Measurements from ENCODE around the gene ATXN1L. TPM values are rescaled to one million over a fixed set of nuclear protein-coding genes. Genes with fewer than 3 reads are reported as not detected.

The ATXN1L gene
- total RNA-seq, 2 donors from 2014 or later = 19.4 to 26.1 TPM

DNA sequence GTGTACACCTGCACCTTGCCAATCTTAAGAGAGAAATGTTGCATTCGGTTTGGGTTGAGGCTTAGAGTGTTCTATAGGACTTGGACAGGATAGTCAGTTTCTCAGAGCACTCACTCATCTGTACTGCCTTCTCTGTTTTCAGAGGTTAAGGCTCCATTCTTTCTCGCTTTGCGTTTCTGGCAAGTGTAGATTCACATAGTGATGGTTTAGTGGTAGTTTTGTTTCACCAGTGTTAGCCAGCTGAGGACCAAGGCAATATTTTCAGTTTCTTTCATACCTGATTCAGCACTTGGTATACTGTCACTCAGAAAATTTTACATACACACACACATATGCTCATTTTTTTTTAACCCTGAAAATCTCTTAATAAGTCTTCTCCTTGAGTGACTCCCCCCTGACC lies 1.3 kb downstream of the ATXN1L start:
- Histone ChIP-seq H3K4me3 (peak overlapping the region; percentile 98), H3K36me3 (no peaks in the 10 kb centered on the region), H3K9ac (ENCODE audit: low read depth in 2 of 2, low read length in 2 of 2) (peak overlapping the region in 1 of 2 donors; percentile 96), H3K27me3 (no peaks in the 10 kb centered on the region), H3K27ac (no peak overlapping the region), H3K9me3 (no peaks in the 10 kb centered on the region), H3K4me1 (peaks cover 4% of the 10 kb centered on the region)
- TF ChIP-seq CTCF (IDR thresholded peaks at IDR 0.05) = no peak
- intact Hi-C loops (cut with DNase I) = no loop called here
- DNase-seq = no peak

DNA sequence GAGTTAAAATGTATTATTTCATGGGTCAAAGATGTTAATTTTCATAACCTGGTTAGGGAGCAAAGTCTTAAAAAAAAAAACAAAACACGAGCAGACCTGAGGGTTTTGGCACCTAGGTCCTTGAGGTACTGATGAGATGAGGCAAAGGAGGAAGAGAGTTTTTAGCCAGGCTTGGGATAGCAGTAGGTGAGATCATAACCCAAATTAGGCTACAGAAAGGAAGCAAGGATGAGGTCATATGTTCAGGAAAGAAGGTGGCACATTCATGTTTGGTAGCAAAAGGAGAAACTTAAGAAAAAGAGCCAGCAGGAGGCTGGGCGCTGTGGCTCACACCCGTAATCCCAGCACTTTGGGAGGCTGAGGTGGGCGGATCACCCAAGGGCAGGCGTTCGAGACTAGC lies 2.8 kb downstream of the ATXN1L start:
- Histone ChIP-seq H3K9me3 (no peaks in the 10 kb centered on the region), H3K36me3 (no peaks in the 10 kb centered on the region), H3K9ac (ENCODE audit: low read depth in 2 of 2, low read length in 2 of 2) (no peak overlapping the region), H3K27me3 (no peaks in the 10 kb centered on the region), H3K27ac (no peak overlapping the region), H3K4me3 (no peak overlapping the region), H3K4me1 (peaks cover 4% of the 10 kb centered on the region)
- no peak for DNase-seq
- no peak for TF ChIP-seq CTCF (IDR thresholded peaks at IDR 0.05)
- intact Hi-C loops (cut with DNase I) = no loop called here

GRCh38 chr16:71851746-71852145 lies 6.0 kb downstream of the ATXN1L start:
- H3K27me3 ChIP-seq = no peaks in the 10 kb centered on the region
- H3K4me1 ChIP-seq = peaks cover 4% of the 10 kb centered on the region
- no peak overlapping the region for H3K4me3 ChIP-seq
- intact Hi-C loops (cut with DNase I) = no loop called here
- no peak for DNase-seq
- no peak overlapping the region for H3K27ac ChIP-seq
- H3K9ac ChIP-seq (ENCODE audit: low read depth in 2 of 2, low read length in 2 of 2) = no peak overlapping the region
- H3K9me3 ChIP-seq = no peaks in the 10 kb centered on the region
- no peaks in the 10 kb centered on the region for H3K36me3 ChIP-seq
- no peak for TF ChIP-seq CTCF (IDR thresholded peaks at IDR 0.05)

DNA sequence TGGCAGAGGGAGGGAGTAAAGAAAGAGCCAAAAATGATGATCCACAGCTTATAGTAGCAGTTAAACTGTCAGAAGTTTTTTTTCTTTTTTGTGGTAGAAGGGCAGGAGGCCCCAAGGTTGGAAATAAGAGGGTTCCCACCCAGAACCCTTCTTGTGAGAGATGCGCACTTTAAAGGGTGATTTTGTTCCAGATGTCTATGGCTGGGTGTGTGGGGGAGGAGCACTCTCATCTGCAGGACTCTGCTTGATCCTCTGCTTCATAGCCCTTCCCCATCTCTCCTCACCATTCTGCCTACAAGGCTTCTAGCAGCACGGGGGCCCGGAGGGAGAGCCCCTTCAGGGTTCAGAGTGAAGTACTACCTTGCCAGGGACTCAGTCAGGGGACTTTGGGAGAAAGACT lies 6.4 kb downstream of the ATXN1L start:
- H3K4me3 ChIP-seq = no peak overlapping the region
- intact Hi-C loops (cut with DNase I) = no loop called here
- H3K9ac ChIP-seq (ENCODE audit: low read depth in 2 of 2, low read length in 2 of 2) = no peak overlapping the region
- no peak for DNase-seq
- no peaks in the 10 kb centered on the region for H3K9me3 ChIP-seq
- TF ChIP-seq CTCF (IDR thresholded peaks at IDR 0.05) = no peak
- H3K36me3 ChIP-seq = no peaks in the 10 kb centered on the region
- no peaks in the 10 kb centered on the region for H3K4me1 ChIP-seq
- H3K27ac ChIP-seq = no peak overlapping the region
- no peaks in the 10 kb centered on the region for H3K27me3 ChIP-seq

DNA sequence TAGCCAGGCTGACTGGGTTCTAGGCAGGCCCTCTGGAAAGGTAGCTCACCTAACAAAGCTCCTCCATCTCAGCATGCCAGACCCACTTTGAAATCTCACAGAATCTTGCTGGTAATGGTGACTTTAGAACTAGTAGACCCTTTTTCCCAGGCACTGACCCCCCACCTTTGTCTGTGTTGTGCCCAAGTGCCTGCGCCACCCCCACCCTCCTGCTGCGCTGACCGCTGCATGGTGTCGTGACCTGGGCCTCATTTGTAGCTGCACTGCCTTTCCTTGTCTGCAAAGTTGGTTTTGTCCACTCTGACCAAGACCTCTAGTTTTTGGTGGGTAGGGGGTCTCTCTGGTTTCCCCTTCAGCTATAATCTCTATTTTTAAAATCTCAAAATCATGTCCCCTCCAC lies 6.8 kb downstream of the ATXN1L start:
- H3K27me3 ChIP-seq = no peaks in the 10 kb centered on the region
- H3K9me3 ChIP-seq = no peaks in the 10 kb centered on the region
- intact Hi-C loops (cut with DNase I) = no loop called here
- no peaks in the 10 kb centered on the region for H3K36me3 ChIP-seq
- H3K4me3 ChIP-seq = no peak overlapping the region
- H3K4me1 ChIP-seq = no peaks in the 10 kb centered on the region
- H3K27ac ChIP-seq = no peak overlapping the region
- no peak for TF ChIP-seq CTCF (IDR thresholded peaks at IDR 0.05)
- no peak overlapping the region for H3K9ac ChIP-seq (ENCODE audit: low read depth in 2 of 2, low read length in 2 of 2)
- DNase-seq = no peak

DNA sequence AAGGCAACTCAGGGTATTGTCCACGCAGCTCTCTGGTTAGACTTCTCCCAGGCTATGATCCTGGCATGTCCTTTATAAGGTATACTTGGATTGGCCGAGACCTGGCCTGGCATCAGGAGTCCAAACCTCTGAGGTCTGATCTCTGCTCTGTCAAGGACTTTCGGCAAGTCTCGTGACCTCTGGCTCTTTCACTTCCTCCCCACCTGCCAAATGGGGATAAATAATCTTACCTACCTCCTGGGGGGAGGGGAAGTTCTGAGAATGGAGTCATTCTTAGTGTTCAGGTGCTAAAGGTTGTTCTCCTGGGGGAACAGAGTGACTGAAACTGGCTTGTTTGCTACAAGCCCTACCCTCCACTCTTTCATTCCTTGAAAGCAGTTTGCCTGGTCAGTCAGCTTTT lies 7.6 kb downstream of the ATXN1L start:
- Histone ChIP-seq H3K9ac (ENCODE audit: low read depth in 2 of 2, low read length in 2 of 2) (no peak overlapping the region), H3K36me3 (no peaks in the 10 kb centered on the region), H3K27me3 (no peaks in the 10 kb centered on the region), H3K4me3 (no peak overlapping the region), H3K4me1 (no peaks in the 10 kb centered on the region), H3K27ac (no peak overlapping the region), H3K9me3 (no peaks in the 10 kb centered on the region)
- TF ChIP-seq CTCF (IDR thresholded peaks at IDR 0.05) = no peak
- no peak for DNase-seq
- intact Hi-C loops (cut with DNase I) = no loop called here
